Caco-2 (cell line): ENCODE measurements around the gene SH2D3C. TPM values are rescaled to one million over a fixed set of nuclear protein-coding genes. Genes with fewer than 3 reads are reported as not detected.
"Not testable (repeated sequence)": the region's sequence is repeated elsewhere in the genome, so short reads cannot be mapped to it uniquely, and the experiment has no call there.

ENCODE experiments used
- BruUV-seq: library from RNA; stranded (reverse); fragments of 400-500 nt; replicated peaks from 2 replicates; lab custom pipeline; 2021; lab: Mats Ljungman, UMichigan
- CTCF ChIA-PET: fragments of 300-600 bp; sonication (Branson Sonifier 250); formaldehyde crosslinking; loops from one replicate; lab custom pipeline; 2022; ENCODE audit warnings: antibody characterized with exemption; lab: Charles Lee
- POLR2A ChIA-PET: fragments of 300-600 bp; sonication (Branson Sonifier 250); formaldehyde crosslinking; loops from one replicate; lab custom pipeline; 2022; ENCODE audit warnings: antibody characterized with exemption; lab: Charles Lee
- DNase-seq, 2 experiments: peaks; one replicate each; pipeline versions ENCODE4 v3.0.0 to v3.0.0-alpha.2; 2020 to 2022
- H3K27me3 ChIP-seq: replicated peaks from 2 replicates; pipeline ENCODE4 v1.6.0; 2011; ENCODE audit warnings: low read length; ENCODE audit not compliant: control insufficient read depth, insufficient read depth
- H3K36me3 ChIP-seq: 2 replicates; pipeline ENCODE4 v1.5.1; 2011; ENCODE audit warnings: low read length; ENCODE audit not compliant: control insufficient read depth, insufficient read depth
- H3K4me1 ChIP-seq: fragments of 250-450 bp; sonication (Bioruptor Pico); 2 replicates; pipeline ENCODE4 v1.5.1; 2020; ENCODE audit warnings: mild to moderate bottlenecking
- H3K4me3 ChIP-seq: 2 replicates; pipeline ENCODE4 v1.5.1; 2011; ENCODE audit warnings: low read depth, mild to moderate bottlenecking, control low read depth, low read length
- H3K9me3 ChIP-seq: fragments of 250-450 bp; sonication (Bioruptor Pico); 2 replicates; pipeline ENCODE4 v1.5.1; 2020; ENCODE audit warnings: mild to moderate bottlenecking, moderate library complexity
- H3K27ac Mint-ChIP-seq: one replicate; pipeline ENCODE4 v1.8.0; 2022; ENCODE audit warnings: mixed read lengths; ENCODE audit not compliant: unreplicated experiment
- H3K27me3 Mint-ChIP-seq: one replicate; pipeline ENCODE4 v1.8.0; 2022; ENCODE audit warnings: mixed read lengths; ENCODE audit not compliant: insufficient read depth, unreplicated experiment
- H3K36me3 Mint-ChIP-seq: one replicate; pipeline ENCODE4 v1.8.0; 2022; ENCODE audit warnings: mild to moderate bottlenecking, mixed read lengths; ENCODE audit not compliant: insufficient read depth, unreplicated experiment
- H3K4me1 Mint-ChIP-seq: one replicate; pipeline ENCODE4 v1.8.0; 2022; ENCODE audit warnings: low read depth, mixed read lengths; ENCODE audit not compliant: unreplicated experiment
- H3K4me3 Mint-ChIP-seq: one replicate; pipeline ENCODE4 v1.8.0; 2022; ENCODE audit warnings: mild to moderate bottlenecking, moderate library complexity, mixed read lengths; ENCODE audit not compliant: unreplicated experiment
- H3K9me3 Mint-ChIP-seq: one replicate; pipeline ENCODE4 v1.8.0; 2022; ENCODE audit warnings: mixed read lengths; ENCODE audit not compliant: unreplicated experiment
- intact Hi-C: fragments of 100-400 bp; cut with micrococcal nuclease; formaldehyde crosslinking; loops from one replicate; pipeline ENCODE4 v1.10.0; 2022; ENCODE audit not compliant: unreplicated experiment
- total RNA-seq: library from RNA; stranded (reverse); gene quantifications from 2 replicates; pipeline ENCODE4 v1.2.3, GENCODE V29; 2022
- TF ChIP-seq, protein P1 (sequence below), 2 experiments: fragments of 200-600 bp in 1 of 2; IDR thresholded peaks; 1 replicate in 1 of 2; 2 replicates in 1 of 2; pipeline versions ENCODE4 v1.5.1 to v1.8.0; 2011 to 2022; ENCODE audit warnings: antibody characterized with exemption in 1 of 2, control low read depth in 1 of 2, inconsistent platforms in 1 of 2, low read depth in 1 of 2, low read length in 1 of 2, mild to moderate bottlenecking in 1 of 2, moderate library complexity in 1 of 2; ENCODE audit not compliant: insufficient read depth in 1 of 2, severe bottlenecking in 1 of 2, unreplicated experiment in 1 of 2

The SH2D3C gene
- total RNA-seq, 1 experiment from 2014 or later, result 0.34 TPM

DNA sequence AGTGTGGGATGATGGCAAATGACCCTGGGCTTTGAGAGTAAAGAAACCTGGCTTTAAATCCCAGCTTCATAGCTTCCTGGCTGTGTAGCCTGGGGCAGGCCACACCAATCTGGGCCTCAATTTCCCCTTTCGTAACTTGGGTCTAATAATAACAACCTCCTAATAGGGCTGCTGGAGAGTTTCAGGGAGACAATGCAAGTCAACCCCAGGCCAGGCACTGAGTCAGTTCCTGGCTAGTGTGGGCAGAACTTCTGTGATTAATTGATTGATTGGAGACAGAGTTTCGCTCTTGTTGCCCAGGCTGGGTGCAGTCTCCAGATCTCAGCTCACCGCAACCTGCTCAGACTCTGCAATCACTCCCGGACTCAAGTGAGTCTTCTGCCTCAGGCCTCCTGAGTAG is 3.3 kb upstream of the SH2D3C start:
- TF ChIP-seq, protein P1, sequence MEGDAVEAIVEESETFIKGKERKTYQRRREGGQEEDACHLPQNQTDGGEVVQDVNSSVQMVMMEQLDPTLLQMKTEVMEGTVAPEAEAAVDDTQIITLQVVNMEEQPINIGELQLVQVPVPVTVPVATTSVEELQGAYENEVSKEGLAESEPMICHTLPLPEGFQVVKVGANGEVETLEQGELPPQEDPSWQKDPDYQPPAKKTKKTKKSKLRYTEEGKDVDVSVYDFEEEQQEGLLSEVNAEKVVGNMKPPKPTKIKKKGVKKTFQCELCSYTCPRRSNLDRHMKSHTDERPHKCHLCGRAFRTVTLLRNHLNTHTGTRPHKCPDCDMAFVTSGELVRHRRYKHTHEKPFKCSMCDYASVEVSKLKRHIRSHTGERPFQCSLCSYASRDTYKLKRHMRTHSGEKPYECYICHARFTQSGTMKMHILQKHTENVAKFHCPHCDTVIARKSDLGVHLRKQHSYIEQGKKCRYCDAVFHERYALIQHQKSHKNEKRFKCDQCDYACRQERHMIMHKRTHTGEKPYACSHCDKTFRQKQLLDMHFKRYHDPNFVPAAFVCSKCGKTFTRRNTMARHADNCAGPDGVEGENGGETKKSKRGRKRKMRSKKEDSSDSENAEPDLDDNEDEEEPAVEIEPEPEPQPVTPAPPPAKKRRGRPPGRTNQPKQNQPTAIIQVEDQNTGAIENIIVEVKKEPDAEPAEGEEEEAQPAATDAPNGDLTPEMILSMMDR (IDR thresholded peaks at IDR 0.05; ENCODE audit: insufficient read depth in 1 of 2, low read depth in 1 of 2, low read length in 1 of 2, severe bottlenecking in 1 of 2, unreplicated experiment in 1 of 2), result no peak
- Histone ChIP-seq H3K9me3 (no peaks in the 10 kb centered on the region), H3K4me1 (no peaks in the 10 kb centered on the region), H3K36me3 (no peaks in the 10 kb centered on the region), H3K4me3 (no peak overlapping the region), H3K27me3 (no peaks in the 10 kb centered on the region)
- Mint-ChIP-seq H3K36me3 (peaks cover 11% of the 10 kb centered on the region), H3K9me3 (no peaks in the 10 kb centered on the region), H3K27ac (no peak overlapping the region), H3K27me3 (no peaks in the 10 kb centered on the region), H3K4me3 (no peak overlapping the region), H3K4me1 (no peaks in the 10 kb centered on the region)
- ChIA-PET POLR2A (no interaction called here), CTCF (no interaction called here)
- DNase-seq, result no peak
- intact Hi-C loops, result loop anchor here (10.0 kb wide), 1 partner anchor 277 kb away; no protein-coding TSS in a partner anchor
- no TSS peak for BruUV-seq

DNA sequence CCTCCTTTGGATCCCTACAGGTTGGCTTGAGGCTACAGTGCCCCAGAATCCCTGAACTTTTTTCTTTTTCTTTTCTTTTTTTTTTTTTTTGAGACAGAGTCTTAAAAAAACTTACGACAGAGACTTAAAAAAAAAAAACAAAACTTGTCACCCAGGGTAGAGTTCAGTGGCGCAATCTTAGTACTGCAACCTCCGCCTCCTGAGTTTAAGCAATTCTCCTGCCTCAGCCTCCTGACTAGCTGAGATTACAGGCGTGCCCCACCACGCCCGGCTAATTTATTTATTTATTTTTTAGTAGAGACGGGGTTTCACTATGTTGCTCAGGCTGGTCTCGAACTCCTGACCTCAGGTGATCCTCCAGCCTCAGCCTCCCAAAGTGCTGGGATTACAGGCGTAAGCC is 2.4 kb upstream of the SH2D3C start:
- DNase-seq, H3K27ac Mint-ChIP-seq, H3K9me3 Mint-ChIP-seq, H3K4me3 ChIP-seq, H3K36me3 Mint-ChIP-seq, H3K27me3 Mint-ChIP-seq, H3K27me3 ChIP-seq, H3K4me1 ChIP-seq, BruUV-seq, H3K4me1 Mint-ChIP-seq, H3K9me3 ChIP-seq, H3K4me3 Mint-ChIP-seq, H3K36me3 ChIP-seq: not testable (repeated sequence)
- intact Hi-C loops, result loop anchor here (10.0 kb wide), 1 partner anchor 276 kb away; no protein-coding TSS in a partner anchor
- CTCF ChIA-PET, result interaction anchor here (0.6 to 0.9 kb wide), 3 partner anchors 10 to 536 kb away, joined by 3 to 9 read pairs (median 3); no protein-coding TSS in a partner anchor
- POLR2A ChIA-PET, result interaction anchor here (0.7 kb wide), 2 partner anchors 11 to 50 kb away, joined by 6 to 14 read pairs; no protein-coding TSS in a partner anchor

DNA sequence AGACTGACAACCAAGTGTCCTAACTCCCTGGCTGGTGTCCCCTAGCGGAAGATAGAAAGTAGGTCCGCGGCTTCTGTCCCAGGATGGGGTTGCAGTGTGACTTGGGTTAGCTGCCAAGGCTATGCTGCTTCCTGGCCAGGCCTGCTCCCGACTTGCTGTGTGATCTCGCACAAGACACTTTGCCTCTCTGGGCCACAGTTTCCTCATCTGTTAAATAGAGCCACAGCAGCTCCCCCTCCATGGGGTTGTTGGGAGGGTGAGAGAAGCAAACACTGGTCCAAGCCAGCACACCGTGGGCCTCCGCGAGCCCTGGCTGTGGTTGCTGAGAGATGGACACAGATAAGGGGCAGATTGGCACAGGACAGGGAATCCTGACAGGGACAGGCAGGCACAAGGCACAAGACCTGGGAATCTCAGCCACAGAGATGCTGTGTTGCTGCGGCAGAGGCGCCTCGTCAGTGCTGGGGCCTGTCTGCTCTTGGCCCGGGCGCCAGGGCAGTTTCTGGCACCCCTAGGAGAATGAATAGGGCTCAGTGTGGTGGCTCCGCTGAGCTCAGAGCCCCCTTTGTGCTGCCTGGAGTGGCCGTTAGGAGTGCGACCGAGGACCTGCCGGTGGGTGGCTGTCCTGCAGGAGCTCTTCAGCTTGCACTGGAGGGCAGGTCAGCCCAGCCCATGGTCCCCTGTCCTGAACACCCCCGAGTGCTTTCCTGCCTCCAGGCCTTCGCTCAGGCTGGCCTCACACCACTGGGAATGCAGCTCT is 1.8 kb upstream of the SH2D3C start:
- TF ChIP-seq, protein P1 (IDR thresholded peaks at IDR 0.05; ENCODE audit: insufficient read depth in 1 of 2, low read depth in 1 of 2, low read length in 1 of 2, severe bottlenecking in 1 of 2, unreplicated experiment in 1 of 2), result no peak
- Histone ChIP-seq H3K4me1 (no peaks in the 10 kb centered on the region), H3K4me3 (no peak overlapping the region), H3K36me3 (no peaks in the 10 kb centered on the region), H3K9me3 (no peaks in the 10 kb centered on the region), H3K27me3 (no peaks in the 10 kb centered on the region)
- Mint-ChIP-seq H3K9me3 (no peaks in the 10 kb centered on the region), H3K36me3 (no peaks in the 10 kb centered on the region), H3K27ac (no peak overlapping the region), H3K27me3 (no peaks in the 10 kb centered on the region), H3K4me3 (no peak overlapping the region), H3K4me1 (no peaks in the 10 kb centered on the region)
- no TSS peak for BruUV-seq
- no peak for DNase-seq
- ChIA-PET CTCF (interaction anchor here (0.5 to 0.9 kb wide), 4 partner anchors 9 to 536 kb away, joined by 3 to 9 read pairs (median 3); no protein-coding TSS in a partner anchor), POLR2A (interaction anchor here (0.7 kb wide), 2 partner anchors 12 to 51 kb away, joined by 6 to 14 read pairs; no protein-coding TSS in a partner anchor)
- intact Hi-C loops, result loop anchor here (10.0 kb wide), 1 partner anchor 276 kb away; no protein-coding TSS in a partner anchor
